ENCODE data around the gene RNF217.

The RNF217 gene

DNA sequence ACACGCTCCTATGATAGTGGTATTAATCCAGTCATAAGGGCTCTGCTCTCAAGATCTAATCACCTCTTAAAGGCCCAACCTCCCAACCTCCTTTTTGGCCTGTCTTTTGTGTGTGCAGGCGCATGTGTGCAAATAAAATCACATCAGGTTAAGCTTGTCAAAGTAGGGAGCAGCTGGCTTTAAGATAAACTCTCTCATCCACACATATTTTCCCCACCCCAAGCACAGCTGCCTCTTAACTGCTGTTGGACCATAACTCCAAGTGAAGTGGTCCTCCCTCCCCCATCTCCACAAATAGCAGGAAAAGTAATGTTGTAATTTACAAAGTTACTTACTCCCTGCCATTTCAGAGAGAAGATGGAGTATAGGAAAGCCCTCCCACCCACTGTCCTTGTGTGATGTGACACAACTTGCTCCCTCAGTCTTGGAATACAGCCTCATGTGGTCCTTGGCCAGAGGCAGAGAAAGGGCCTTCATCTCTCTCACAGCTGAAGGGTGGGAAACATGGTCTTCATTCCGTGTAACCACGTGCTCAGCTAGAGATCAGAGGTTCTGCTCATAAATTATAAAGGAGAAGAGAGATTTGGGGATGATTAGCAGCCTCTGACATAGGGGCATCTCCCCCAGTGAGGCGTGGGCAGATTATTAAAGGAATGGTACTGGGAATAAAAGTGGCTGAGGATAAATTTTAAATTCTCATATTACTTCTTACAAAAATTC is 116.5 kb downstream of the RNF217 start:
- H3K4me3 ChIP-seq (ENCODE audit: low read depth, low read length) = no peak overlapping the region
- TF ChIP-seq, protein P1, sequence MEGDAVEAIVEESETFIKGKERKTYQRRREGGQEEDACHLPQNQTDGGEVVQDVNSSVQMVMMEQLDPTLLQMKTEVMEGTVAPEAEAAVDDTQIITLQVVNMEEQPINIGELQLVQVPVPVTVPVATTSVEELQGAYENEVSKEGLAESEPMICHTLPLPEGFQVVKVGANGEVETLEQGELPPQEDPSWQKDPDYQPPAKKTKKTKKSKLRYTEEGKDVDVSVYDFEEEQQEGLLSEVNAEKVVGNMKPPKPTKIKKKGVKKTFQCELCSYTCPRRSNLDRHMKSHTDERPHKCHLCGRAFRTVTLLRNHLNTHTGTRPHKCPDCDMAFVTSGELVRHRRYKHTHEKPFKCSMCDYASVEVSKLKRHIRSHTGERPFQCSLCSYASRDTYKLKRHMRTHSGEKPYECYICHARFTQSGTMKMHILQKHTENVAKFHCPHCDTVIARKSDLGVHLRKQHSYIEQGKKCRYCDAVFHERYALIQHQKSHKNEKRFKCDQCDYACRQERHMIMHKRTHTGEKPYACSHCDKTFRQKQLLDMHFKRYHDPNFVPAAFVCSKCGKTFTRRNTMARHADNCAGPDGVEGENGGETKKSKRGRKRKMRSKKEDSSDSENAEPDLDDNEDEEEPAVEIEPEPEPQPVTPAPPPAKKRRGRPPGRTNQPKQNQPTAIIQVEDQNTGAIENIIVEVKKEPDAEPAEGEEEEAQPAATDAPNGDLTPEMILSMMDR (IDR thresholded peaks at IDR 0.05; ENCODE audit: low read depth, low read length) = no peak
- in situ Hi-C loops (cut with HindIII; ENCODE audit: low sequenced_read_pairs) = no loop called here
- no peak for DNase-seq (ENCODE audit: low read depth, low spot score)

DNA sequence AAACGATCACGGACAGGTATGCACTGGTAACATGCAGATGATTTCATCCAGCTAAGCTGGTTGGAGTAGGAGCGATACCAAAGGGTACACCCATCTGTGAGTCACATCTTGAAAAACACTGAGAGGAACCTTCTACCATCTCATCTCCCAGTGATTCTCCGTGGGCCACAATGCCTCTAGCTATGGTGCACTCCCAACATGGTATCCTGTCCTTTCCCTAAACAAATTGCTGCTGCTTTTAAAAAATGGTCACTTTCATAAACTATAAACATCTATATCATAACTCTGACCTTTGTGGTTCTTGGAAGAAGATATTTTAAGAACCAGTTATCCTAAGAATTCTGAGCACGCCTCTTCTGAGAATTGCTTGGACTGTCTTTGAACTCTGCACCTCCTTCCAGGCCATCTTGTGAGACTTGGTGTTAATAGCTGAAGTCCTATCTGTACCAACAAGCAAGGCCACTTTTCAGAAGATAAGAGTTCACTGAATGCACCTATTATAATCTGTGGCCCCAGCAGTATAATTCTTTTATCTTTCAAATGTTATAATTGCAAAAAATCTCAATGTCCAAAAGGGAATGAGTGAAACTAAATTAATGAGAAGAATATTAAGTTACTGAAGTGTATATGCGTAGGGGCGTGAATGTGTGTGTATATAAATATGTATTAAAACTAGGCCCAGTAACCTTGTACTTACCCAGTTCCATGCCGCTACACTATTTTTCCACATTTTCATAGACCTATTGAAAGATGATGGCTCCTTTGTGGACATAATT is 120.9 kb downstream of the RNF217 start:
- in situ Hi-C loops (cut with HindIII; ENCODE audit: low sequenced_read_pairs) = no loop called here
- H3K4me3 ChIP-seq (ENCODE audit: low read depth, low read length) = no peak overlapping the region
- no peak for DNase-seq (ENCODE audit: low read depth, low spot score)
- TF ChIP-seq, protein P1 (IDR thresholded peaks at IDR 0.05; ENCODE audit: low read depth, low read length) = no peak

DNA sequence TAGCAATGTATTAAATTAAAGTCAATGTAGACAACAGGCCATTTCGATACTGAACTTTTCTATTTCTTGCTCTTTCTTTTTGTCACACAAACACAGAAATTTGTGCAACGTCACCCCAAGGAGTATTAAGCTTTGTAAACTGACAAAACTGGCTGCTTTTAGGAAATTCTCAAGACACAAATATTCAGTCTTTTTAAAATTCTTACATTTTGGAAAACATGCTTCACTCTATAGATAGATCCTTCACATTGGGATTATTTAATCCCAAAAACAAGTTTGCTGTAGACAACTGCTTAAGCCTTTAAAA is 121.4 kb downstream of the RNF217 start:
- no peak for DNase-seq (ENCODE audit: low read depth, low spot score)
- in situ Hi-C loops (cut with HindIII; ENCODE audit: low sequenced_read_pairs) = no loop called here
- H3K4me3 ChIP-seq (ENCODE audit: low read depth, low read length) = no peak overlapping the region
- TF ChIP-seq, protein P1 (IDR thresholded peaks at IDR 0.05; ENCODE audit: low read depth, low read length) = no peak

DNA sequence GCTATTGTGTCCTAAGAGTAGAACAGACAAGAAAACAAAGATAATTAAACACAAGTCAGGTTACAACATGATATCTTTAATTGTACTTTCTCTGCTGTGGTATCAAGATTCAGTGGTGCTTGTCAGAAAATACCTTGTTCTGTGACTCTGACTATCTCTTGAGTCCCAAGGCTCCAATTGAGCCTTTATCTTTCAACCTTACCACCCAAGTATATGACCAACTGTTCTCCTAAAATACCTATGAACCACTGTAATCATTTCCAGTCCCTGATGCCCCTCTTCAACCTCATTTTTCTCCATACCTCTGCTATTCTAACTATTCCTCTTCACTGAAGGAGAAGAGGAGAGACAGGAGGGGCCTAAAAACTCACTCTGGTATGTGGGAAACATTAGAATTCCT is 124.5 kb downstream of the RNF217 start:
- in situ Hi-C loops (cut with HindIII; ENCODE audit: low sequenced_read_pairs) = no loop called here
- no peak overlapping the region for H3K4me3 ChIP-seq (ENCODE audit: low read depth, low read length)
- TF ChIP-seq, protein P1 (IDR thresholded peaks at IDR 0.05; ENCODE audit: low read depth, low read length) = no peak
- no peak for DNase-seq (ENCODE audit: low read depth, low spot score)

DNA sequence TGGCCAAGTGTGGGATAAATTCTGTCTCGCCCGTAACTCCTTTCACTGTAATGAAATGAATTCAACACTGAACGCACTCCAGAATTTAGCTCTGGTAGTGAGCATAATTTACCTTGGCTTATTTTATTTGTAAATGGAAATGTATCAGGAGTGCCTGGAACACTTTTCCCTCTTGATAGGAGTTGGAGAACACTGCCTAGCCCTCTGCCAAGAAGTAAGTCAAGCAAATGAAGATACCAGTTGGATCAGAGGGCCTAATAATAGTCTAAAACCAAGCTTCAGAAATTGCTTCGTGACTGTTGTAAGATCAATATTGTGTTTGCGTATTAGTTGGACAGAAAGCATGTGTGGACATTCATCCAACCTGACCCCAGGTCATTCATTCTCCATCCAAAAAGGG is 126.7 kb downstream of the RNF217 start:
- in situ Hi-C loops (cut with HindIII; ENCODE audit: low sequenced_read_pairs) = no loop called here
- no peak overlapping the region for H3K4me3 ChIP-seq (ENCODE audit: low read depth, low read length)
- no peak for DNase-seq (ENCODE audit: low read depth, low spot score)
- TF ChIP-seq, protein P1 (IDR thresholded peaks at IDR 0.05; ENCODE audit: low read depth, low read length) = no peak

DNA sequence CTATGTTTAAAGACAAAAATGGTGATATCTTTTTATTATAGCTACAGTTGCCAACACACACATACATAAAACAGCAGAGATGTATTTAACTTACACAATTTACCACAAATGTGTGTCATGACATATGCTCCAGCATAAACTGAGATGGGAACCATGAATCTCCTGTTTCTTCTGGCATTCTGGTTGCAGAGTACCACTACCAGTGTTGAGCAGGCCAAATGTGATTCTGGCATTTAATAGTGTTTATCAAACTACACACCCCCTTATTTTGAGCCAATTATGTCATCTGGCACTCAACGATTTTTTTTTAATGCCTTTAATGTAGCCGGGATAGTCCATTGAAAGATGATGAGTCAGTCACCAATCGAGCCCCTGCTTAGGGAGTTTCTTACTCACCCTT is 132.3 kb downstream of the RNF217 start:
- in situ Hi-C loops (cut with HindIII; ENCODE audit: low sequenced_read_pairs) = no loop called here
- TF ChIP-seq, protein P1 (IDR thresholded peaks at IDR 0.05; ENCODE audit: low read depth, low read length) = no peak
- H3K4me3 ChIP-seq (ENCODE audit: low read depth, low read length) = no peak overlapping the region
- DNase-seq (ENCODE audit: low read depth, low spot score) = peak; percentile 42
